HG03460 (cell line): ENCODE data around the gene TBC1D1.

Experiments used
- ATAC-seq: cut with Tn5 transposase; IDR thresholded peaks from one replicate; pipeline ENCODE4 v1.9.1; 2021; ENCODE audit not compliant: unreplicated experiment

TBC1D1 gene

GRCh38 chr4:38037612-38038011 is 146.7 kb downstream of the TBC1D1 start:
- no peak for ATAC-seq

DNA sequence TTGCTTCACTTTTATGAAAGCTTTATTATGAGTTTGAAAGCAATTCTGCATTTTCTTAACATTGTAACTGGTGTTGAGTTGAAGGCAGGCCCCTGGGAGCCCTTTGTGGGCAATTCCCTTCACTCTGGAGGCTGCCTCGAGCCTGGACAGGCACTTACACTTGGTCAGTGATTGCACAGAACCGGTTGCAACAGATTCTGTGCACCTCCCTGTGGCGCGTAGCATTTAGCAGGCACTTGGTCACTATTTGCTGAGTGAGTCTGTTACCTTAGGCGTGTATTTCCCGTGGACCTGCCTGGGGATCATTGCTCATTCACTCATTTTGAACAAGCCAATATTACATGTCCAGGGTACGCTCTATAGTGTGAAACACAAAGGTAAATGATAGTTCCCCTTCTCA is 149.7 kb downstream of the TBC1D1 start:
- ATAC-seq = no peak

DNA sequence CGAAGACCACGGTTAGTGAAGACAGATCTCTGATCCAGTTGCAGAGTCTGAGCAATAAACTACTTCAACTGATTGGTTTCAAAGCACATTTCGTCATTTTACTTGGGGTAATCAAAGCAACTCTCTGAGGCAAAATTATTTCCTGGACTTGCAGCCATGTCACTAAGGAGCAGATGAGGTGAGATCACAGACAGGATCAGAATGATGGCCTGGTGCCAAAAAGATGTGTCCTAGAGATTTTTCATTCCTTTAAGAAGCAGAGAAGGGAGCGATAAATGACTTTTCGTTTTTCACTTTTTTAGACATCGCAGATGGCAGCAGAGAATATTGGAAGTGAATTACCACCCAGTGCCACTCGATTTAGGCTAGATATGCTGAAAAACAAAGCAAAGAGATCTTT is 153.2 kb downstream of the TBC1D1 start:
- no peak for ATAC-seq

GRCh38 chr4:38045289-38045988 is 154.6 kb downstream of the TBC1D1 start:
- no peak for ATAC-seq

DNA sequence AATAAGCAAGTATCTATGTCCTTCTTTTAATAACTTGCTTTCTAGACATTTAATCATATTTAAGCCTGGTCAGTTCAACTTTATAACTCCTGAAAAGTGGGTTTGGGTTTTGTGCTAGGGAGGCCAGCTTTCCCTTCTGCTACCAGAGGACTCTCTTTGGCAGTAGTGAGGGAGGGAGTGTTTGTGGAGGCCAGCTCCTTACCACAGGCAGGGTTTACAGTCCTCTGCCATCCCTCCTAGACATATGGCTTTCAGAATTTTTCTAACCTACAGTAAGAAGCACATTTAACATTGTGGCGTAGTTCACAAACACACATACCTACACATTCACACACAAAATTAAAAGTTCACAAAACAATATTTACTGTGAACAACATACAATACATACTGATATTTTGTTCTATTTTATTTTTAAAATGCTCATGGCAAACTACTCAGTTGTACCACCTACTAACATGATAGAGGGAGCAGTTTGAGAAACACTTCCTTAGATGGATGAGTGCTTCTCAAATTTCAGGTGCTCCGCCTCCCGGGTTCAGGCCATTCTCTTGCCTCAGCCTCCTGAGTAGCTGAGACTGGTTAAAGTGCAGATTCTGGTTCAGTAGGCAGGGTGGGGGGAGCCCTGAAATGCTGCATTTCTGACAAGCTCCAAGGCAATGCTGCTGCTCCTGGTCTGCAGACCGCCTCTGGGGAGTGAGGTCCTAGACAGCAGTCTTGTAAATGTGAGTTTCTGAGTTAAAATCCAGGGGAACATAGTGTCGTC is 156.0 kb downstream of the TBC1D1 start:
- no peak for ATAC-seq

- no peak for ATAC-seq
Measured at GRCh38 chr4:38049545-38050170, 158.8 kb downstream of the TBC1D1 start.

DNA sequence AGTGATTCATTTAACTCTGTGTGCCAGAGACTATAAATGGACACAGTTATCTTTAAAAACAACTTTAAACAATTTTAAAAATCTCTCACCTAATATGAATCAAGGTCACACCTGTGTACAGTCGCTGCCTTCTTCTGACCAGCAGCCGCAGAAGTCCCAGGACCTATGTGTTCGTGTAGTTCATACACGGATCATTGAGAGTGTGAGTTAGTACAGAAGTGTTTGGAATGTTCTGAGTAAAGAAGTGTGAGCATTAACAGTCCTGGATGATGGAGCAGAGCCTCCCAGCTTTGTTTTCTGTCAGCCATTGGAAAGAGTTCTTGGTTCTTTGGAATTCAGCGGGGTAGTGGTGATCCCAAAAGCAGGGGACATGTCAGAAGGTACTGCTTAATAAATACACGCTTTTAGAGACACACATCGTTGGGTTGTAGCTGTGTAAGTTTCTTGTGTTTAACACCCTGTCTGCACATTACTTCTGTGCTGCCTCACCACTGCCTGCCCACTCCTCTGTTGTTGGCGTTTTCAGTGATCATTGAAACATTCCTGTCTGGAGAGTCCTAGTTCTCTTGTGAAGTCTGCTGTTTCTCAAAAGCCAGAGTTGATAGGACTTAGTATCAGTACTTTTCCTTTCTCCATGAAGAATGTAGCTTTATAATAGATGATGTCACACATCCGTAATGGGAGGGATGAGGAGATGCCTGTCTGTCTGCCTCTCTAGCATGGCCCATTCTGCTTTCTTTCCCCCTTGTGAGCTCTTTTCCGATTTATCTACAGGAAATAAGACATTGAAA is 159.9 kb downstream of the TBC1D1 start:
- ATAC-seq = no peak

DNA sequence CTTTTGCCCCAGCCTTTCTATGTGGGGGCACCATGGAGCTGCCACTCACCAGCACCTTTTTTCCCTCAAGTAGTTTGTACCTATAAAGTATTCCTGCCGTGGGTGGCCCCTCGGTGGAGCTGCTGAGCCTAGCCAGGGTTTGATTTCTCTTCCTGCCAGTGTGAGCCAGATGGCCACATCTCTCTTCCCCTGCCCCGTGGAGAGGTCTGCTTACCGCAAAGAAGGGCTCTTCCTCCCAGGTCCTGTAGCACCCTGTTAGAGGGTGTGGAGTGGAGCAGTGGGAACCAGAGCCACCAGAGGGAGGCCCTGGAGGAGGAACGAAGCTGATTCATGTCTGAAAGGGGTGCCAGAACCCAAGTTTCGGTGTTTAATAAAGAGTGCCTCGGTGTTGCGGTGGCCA is 164.7 kb downstream of the TBC1D1 start:
- ATAC-seq = no peak

DNA sequence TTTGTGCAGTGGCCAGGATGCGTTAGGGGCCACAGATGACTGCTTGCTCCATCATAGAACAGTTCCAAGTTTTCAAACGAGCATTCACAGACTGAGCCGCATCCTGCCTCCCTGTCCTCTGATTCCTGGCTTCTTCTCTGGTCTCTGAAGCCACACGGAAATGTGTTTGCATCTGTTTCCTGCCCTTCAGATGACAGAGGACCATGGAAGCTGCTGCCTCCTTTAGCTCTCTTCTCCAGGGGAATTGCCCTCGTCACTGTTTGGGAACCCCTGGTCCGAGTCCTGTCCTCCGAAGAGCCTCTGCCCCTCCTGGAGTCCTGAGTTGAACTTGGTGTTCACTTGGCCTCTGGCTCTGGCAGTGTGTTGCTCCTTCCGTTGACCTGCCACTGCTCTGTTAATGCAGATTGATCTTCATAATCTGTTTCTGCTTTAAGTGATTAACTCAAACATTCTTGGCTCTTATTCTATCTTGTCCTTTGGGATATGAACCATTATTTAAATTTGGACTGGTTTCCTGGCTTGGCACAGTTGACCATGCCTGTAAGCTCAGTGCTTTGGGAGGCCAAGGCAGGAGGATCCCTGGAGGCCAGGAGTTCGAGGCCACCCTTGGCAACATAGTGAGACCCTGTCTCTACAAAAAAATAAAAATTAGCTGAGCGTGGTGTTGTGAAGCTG is 165.3 kb downstream of the TBC1D1 start:
- no peak for ATAC-seq

GRCh38 chr4:38058151-38058550 is 167.3 kb downstream of the TBC1D1 start:
- no peak for ATAC-seq

DNA sequence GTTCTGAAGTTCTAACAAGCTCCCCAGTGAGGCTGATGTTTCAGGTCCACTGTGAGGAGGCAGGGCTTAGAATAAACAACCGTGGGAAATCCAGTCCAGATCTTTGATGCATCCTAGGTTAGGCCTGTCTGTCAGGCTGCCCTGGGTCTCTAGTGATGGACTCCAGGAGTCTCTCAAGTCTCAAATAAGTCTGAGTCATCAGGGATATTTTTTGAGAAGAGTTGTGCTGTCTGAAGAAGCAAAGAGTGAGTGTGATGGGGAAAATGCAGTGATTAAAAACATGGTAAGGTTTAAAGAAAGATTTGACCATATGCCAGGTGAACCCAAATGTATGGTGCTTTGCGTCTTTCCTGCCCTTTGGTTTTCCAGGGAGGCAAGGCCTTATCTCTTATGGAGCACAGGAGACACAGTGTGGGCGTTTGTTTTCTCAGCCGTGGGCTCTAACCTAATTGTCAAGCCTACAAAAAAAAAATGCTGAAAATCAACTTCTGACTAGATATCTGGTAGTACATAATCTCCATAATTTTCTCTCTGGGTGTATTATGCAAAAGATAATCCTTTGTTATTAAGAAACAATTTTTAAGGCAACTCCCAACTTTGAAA is 170.0 kb downstream of the TBC1D1 start:
- no peak for ATAC-seq

- ATAC-seq = peak; percentile 73
Measured at GRCh38 chr4:38062088-38062775, 171.3 kb downstream of the TBC1D1 start.

DNA sequence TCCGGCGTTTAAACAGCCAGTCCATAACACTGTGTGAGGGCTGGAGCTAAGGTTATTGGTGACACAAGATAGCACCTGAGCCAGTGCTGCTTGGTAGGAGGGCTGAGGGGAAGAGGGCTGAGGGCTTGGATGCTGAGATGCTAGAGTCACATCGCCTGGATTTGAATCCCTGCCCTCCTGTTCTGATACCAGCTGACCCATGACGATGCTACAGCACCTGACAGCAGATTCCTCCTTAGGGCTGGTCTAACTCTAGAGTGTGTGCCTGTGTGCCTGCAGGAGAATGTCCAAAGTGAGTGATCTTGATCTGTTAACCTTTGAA is 171.9 kb downstream of the TBC1D1 start:
- ATAC-seq = no peak

- no peak for ATAC-seq
Measured at GRCh38 chr4:38065176-38065575, 174.3 kb downstream of the TBC1D1 start.

DNA sequence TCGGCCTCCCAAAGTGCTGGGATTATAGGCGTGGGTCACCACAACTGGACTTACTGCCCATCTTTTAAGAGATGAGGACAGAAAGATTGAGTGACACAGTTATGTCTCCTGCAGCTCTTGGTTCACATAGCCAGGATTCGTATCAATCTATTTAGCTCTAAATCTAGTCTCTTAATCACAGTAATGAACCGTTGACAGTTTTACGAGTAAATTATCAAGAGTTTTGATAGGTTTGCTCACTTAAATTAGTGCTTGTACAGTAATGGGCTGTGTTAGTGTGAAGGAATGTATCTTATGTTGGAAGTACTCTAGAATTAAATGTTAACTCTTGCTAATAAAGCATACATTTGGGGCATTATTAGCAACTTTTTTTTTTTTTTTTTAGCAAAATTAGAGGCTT is 175.0 kb downstream of the TBC1D1 start:
- no peak for ATAC-seq

DNA sequence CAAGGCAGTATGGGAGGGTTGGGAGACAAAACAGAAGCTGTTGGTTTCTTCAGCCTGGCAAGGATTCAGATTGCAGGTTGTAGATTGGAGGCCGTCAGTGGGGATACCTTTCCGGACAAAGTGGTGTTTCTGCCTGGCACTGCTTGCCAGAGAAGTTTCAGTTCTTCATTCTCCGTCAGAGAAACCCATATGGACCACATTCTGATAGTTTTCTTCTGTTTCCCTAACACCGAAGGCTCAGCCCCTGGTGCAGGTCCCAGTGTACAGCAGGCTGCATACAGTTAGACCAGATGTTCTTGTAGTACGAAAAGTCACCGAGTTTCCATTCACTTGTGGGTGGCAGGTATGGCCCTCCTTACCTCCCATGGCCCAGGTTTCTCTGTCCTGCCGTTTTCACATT is 176.6 kb downstream of the TBC1D1 start:
- ATAC-seq = no peak

- ATAC-seq = no peak
Measured at GRCh38 chr4:38068107-38068506, 177.2 kb downstream of the TBC1D1 start.

GRCh38 chr4:38069271-38069760 is 178.4 kb downstream of the TBC1D1 start:
- ATAC-seq = no peak

DNA sequence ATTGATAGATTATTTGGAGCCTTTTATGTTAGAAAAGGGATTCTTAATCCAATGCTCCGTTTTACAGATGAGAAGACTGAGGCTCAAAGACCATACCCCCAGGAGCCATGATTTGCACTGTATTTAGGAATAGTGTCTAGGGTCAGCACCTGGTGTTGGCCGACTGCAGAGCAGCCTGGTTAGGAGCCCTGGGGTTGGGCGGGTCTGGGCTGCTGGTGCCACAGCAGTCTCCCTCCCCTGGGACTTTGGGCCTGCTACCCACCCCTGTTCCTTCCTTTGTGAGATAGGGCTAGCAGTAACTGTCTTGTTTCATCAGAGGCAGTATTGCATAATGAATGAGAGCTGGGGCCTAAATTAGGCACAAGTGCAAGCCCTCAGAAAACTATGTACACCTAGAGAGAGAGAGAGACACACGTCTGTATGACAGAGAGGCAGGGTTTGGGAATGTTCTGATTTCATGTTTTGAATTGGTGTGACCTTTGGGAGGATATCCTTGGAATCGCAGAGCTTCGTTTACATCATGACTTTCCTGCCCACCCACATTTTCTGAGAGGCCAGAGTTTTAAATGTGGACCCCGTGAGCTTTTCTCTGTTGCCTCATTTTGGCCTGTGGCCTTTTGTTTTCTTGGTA is 181.0 kb downstream of the TBC1D1 start:
- ATAC-seq = no peak
